Loucy (cell line): ENCODE data around the gene SSTR3.

Source experiments
- CTCF ChIP-seq: fragments of 200-600 bp; sonication (generic); conservative IDR thresholded peaks from 2 replicates; pipeline ENCODE4 v1.5.1; 2014; ENCODE audit warnings: mild to moderate bottlenecking, antibody characterized with exemption, low read length
- EZH2phosphoT487 ChIP-seq: fragments of 200-600 bp; IDR thresholded peaks from 2 replicates; pipeline ENCODE4 v1.6.1; 2018; ENCODE audit warnings: antibody characterized with exemption, mild to moderate bottlenecking, moderate library complexity, borderline replicate concordance

GRCh38 chr22:37229805-37230672 lies 17.8 kb upstream of the SSTR3 start:
- no peak for TF ChIP-seq CTCF
- no peak for TF ChIP-seq EZH2phosphoT487
